ENCODE results near the gene KLHL29.

GRCh38 chr2:23499439-23499838 is 114.5 kb downstream of the KLHL29 start:
- TF ChIP-seq CTCF (IDR thresholded peaks at IDR 0.05): no peak
- TF ChIP-seq POLR2A (IDR thresholded peaks at IDR 0.05): no peak
